HFFc6 (cell line): ENCODE measurements around the gene ELFN1. TPM values are rescaled to one million over a fixed set of nuclear protein-coding genes. Genes with fewer than 3 reads are reported as not detected.

Experiments
- DNase-seq: peaks from one replicate; pipeline ENCODE4 v3.0.0-alpha.2; 2018
- H3K27ac Mint-ChIP-seq: 2 replicates; pipeline ENCODE4 v1.8.0; 2020; ENCODE audit warnings: mild to moderate bottlenecking, mixed read lengths
- H3K27me3 Mint-ChIP-seq: 2 replicates; pipeline ENCODE4 v1.8.0; 2021; ENCODE audit warnings: mild to moderate bottlenecking, moderate library complexity, mixed read lengths; ENCODE audit not compliant: insufficient read depth
- H3K36me3 Mint-ChIP-seq: 2 replicates; pipeline ENCODE4 v1.8.0; 2021; ENCODE audit warnings: low read depth, mixed read lengths
- H3K4me1 Mint-ChIP-seq: 2 replicates; pipeline ENCODE4 v1.8.0; 2020; ENCODE audit warnings: low read depth, mixed read lengths
- H3K4me3 Mint-ChIP-seq: 2 replicates; pipeline ENCODE4 v1.8.0; 2020; ENCODE audit warnings: mild to moderate bottlenecking, moderate library complexity, mixed read lengths
- H3K9me3 Mint-ChIP-seq: 2 replicates; pipeline ENCODE4 v1.8.0; 2020; ENCODE audit warnings: mild to moderate bottlenecking, mixed read lengths
- CTCF ChIP-seq: fragments of 200-600 bp; sonication (generic); IDR thresholded peaks from 2 replicates; pipeline ENCODE4 v1.5.0; 2021; ENCODE audit warnings: antibody characterized with exemption, mild to moderate bottlenecking
- total RNA-seq, 6 experiments: library from RNA; stranded (reverse); fragmentation: NEBNext Ultra II Directional; extraction: Animal tissue kit (Norgen Biotek cat#: 25700); gene quantifications; 2 replicates in 1 of 6; 3 replicates in 5 of 6; pipeline ENCODE4 v1.2.3, GENCODE V29; 2021

The ELFN1 gene
- total RNA-seq, 6 experiments from 2014 or later, result 1.5 to 4.2 (median 1.6) TPM

GRCh38 chr7:1651891-1652290 is 18.2 kb upstream of the ELFN1 start:
- Mint-ChIP-seq H3K36me3 (no peaks in the 10 kb centered on the region), H3K4me3 (no peak overlapping the region), H3K4me1 (no peaks in the 10 kb centered on the region), H3K27me3 (peaks cover 39% of the 10 kb centered on the region), H3K9me3 (no peaks in the 10 kb centered on the region), H3K27ac (no peak overlapping the region)
- DNase-seq, result no peak
- TF ChIP-seq CTCF, result no peak

- Mint-ChIP-seq H3K4me1 (no peaks in the 10 kb centered on the region), H3K4me3 (no peak overlapping the region), H3K9me3 (no peaks in the 10 kb centered on the region), H3K36me3 (no peaks in the 10 kb centered on the region), H3K27ac (no peak overlapping the region), H3K27me3 (peaks cover 28% of the 10 kb centered on the region)
- no peak for DNase-seq
- no peak for TF ChIP-seq CTCF
Measured at GRCh38 chr7:1653500-1653899, 16.6 kb upstream of the ELFN1 start.

- Mint-ChIP-seq H3K4me1 (no peaks in the 10 kb centered on the region), H3K27me3 (peaks cover 24% of the 10 kb centered on the region), H3K4me3 (no peak overlapping the region), H3K27ac (no peak overlapping the region), H3K36me3 (no peaks in the 10 kb centered on the region), H3K9me3 (no peaks in the 10 kb centered on the region)
- TF ChIP-seq CTCF, result no peak
- DNase-seq, result no peak
Measured at GRCh38 chr7:1654111-1654510, 16.0 kb upstream of the ELFN1 start.

GRCh38 chr7:1654738-1655475 is 15.2 kb upstream of the ELFN1 start:
- no peak for DNase-seq
- Mint-ChIP-seq H3K27me3 (peaks cover 17% of the 10 kb centered on the region), H3K4me1 (peaks cover 3% of the 10 kb centered on the region), H3K36me3 (no peaks in the 10 kb centered on the region), H3K4me3 (no peak overlapping the region), H3K9me3 (no peaks in the 10 kb centered on the region), H3K27ac (no peak overlapping the region)
- no peak for TF ChIP-seq CTCF

DNA sequence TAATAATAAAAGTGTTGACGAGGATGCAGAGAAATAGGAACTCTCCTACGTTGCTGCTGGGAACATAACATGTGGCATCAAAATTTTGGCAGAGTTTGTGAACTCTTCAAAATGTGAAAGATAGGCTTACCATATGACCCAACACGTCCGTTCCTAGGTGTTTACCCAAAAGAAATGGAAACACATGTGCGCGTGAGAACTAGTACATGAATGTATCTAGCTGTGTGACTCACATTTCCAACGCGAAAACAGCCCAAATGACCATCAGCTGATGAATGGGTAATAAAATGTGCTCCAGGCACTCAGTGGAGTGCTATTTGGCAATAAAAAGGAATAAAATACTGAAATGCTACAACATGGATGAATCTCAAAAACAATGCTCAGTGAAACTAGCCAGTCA is 10.4 kb upstream of the ELFN1 start:
- H3K27me3 Mint-ChIP-seq, result peaks cover 7% of the 10 kb centered on the region
- H3K4me3 Mint-ChIP-seq, result no peak overlapping the region
- no peak for TF ChIP-seq CTCF
- no peaks in the 10 kb centered on the region for H3K9me3 Mint-ChIP-seq
- peaks cover 5% of the 10 kb centered on the region for H3K4me1 Mint-ChIP-seq
- peak; percentile 81 for DNase-seq
- H3K36me3 Mint-ChIP-seq, result no peaks in the 10 kb centered on the region
- peak overlapping the region; percentile 19; the same call in 1 of the 2 replicates for H3K27ac Mint-ChIP-seq
